HG02973 (cell line): ENCODE results near the gene ORM2.
"Not testable (repeated sequence)": the region's sequence is repeated elsewhere in the genome, so short reads cannot be mapped to it uniquely, and the experiment has no call there.

Experiments
- ATAC-seq: cut with Tn5 transposase; IDR thresholded peaks from one replicate; pipeline ENCODE4 v1.9.1; 2021; ENCODE audit warnings: moderate library complexity; ENCODE audit not compliant: unreplicated experiment

Gene ORM2

GRCh38 chr9:114329625-114330022 is at the start of gene ORM2:
TSS of gene ORM2 (plus strand) at chr9:114329869. CDS start at chr9:114329905, 36 bp downstream.
- ATAC-seq: not testable (repeated sequence)

DNA sequence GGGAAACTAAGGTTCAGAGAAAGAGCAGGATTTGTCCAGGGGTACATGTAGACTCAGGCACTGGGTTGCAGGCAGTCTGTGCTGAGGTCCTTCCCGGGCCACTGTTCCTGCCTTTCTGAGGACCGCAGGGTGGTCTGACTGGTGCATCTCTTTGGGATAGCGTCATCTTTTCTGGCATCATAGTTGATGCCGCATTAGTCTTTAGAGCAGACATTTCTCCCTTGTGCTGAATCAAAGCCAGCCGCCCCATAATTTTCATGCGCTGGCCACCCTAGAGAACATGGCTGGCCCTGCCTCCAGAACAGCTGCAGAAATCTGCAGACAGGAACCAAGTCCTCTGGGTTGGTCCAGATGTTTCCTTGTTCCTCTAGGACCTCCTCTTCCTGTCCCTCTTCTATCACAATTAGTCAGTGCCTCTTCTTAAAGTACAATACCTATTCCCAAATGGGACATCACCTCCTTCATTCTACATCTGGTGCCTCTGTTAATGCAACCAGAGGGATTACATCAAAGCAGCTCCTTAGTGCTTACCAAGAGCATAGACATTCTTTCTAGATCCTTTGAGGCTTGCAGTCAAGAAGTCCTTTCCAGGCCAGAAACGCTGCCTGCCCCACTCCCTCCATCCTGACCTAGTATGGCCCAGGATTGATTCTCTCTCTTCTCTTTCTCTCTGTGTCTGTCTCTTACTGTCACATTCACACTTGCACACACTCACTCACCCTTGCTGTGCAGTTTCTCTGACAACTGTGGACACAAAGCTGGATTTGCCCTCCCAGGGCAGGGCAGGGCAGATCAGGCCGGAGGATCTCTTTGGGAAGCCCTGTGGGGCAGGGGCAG is 48.8 kb upstream of the ORM2 start:
- ATAC-seq: no peak

GRCh38 chr9:114281473-114282103 is 48.1 kb upstream of the ORM2 start:
- ATAC-seq: no peak

DNA sequence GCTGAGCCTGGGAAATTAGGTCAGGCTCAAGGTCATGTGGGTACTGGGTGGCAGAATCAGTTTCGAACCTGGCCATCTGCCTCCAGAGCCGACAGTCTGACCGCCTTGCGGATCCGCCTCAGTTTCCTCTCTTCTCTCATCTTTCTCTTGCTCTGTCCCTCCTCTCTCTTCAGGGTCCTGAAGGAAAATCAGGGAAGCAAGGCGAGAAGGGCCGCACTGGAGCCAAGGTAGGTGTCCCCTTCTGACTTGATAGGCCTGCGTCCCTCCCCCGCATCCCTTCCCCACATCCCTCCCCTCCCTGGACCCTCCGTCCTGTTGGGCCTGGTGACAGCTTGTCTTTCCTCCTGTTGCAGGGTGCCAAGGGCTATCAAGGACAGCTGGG is 47.6 kb upstream of the ORM2 start:
- no peak for ATAC-seq

DNA sequence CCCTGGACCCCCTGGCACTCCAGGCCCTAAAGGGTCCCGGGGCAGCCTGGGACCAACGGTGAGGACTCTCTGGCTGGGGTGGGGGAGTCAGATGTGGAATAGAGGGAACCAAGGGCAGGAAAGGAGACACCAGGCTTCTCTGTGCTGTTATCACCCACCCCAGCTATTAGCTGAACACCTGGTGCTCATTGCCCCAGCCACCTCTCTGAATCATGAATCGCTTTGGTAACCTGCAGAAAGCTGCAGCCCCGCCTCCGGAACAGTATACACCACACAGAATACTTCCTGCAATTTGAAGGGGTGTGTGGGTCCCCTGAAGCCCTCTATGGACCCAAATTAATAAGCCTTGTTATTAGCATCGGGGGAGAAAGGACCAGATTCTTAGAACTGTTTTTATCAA is 47.2 kb upstream of the ORM2 start:
- ATAC-seq: no peak

DNA sequence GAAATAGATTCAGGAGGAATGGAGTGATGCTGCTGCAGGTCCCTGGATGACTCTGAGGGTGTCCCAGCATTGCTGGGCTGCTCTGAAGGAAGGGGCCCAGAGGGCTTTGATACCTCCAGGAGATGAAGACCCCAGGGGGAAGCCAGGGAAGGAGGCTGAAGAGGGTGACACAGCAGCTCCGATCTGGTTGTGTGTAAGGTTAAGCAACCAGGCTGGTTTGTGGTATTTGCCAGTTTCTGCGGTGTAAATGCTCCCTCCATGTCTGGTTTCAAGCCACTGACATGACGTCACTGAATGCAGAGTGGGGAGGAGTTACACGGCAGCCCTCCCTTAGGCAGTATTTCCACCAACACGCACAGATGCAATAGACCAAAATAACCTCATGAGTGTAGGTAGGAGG is 46.7 kb upstream of the ORM2 start:
- no peak for ATAC-seq

GRCh38 chr9:114283551-114284111 is 46.0 kb upstream of the ORM2 start:
- ATAC-seq: no peak

DNA sequence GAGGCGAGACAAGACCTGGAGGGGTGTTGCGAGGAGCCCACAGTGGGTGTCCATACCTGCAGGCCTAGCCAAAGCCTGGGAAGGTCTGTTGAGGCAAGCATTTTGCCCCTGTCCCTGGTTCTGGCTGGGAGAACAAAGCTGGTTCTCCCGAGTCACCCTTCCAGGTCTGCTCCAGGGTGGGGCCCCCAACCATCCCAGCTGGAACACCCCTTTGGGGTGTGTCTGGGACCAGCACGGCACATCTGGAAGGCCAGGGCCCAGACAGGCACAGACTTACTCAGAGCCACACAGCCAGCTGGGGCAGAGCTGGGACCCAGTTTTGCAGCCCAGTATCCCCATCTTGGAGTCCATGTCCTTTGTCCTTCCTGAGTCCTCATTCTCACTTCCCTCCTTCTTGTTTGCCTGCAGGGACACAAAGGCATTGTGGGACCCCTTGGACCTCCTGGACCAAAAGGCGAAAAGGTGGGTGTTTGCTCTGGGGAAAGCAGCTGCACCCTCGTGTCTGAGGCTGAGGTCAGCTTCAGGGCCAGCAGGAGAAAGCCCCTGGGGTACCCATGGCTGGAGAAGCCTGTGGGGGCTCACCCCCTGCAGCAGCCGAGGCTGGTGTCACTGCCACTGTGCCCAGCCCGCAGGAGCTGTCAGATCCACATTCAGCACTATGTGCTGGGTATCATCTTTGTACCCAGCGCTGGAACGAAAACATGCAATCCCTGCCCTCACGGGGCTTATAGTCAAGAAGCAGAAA is 45.2 kb upstream of the ORM2 start:
- ATAC-seq: no peak

GRCh38 chr9:114285166-114285867 is 44.4 kb upstream of the ORM2 start:
- no peak for ATAC-seq

GRCh38 chr9:114286146-114286679 is 43.5 kb upstream of the ORM2 start:
- ATAC-seq: no peak

DNA sequence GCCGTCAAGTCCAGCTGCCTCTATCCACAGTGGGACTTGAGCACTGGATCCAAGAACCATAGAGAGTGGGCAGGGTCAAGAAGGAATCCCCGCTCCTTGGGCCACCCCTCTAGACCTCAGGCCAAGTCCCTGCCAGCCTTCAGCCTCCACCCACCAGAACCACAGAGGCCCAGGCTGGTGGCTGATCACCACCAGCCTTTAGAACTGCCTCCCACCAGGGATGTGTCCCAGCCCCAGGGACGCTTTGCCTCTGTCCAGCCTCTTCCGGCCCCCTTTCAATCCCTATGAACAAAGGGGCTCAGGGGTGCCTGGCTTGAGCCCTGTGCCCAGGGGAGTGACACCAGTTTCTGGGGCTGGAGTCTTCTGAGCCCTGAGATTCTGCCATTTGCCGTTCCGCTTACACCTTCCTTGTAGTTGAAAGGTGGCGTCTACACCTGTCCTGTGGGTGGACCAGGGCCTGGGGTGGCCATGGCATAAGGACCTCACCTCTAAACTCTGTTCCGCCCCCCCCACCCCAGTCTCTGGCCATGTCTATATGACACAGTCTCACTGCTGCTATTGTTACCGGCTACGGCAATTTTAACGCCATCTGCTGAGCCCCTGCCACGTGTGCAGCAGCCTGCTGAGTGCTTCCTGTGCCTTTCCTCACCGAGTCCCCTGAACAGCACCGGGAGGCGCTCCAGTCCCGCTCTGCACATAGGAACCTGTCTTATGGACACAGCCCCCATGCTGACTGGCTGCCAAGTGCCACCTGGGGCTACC is 42.5 kb upstream of the ORM2 start:
- ATAC-seq: no peak

DNA sequence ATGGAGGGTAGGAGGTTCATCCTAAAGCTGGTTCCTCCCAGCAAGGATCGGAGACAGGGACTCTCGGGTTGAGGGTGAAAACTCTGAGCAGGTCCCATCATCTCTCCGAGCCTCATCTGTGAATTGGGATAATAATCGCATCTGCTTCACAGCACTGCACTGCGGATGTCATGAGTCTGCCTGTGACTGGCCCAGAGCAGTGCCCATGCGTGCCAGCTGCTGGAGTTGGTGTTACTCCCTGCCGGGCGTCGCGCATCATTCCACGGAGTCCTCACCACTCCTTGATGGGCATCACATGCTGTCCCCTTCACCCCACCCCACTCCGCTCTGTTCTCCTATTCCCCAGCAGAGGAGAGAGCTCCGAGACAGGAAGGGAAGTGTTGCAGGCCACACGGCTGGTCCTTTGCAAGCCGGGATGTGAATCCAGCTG is 41.9 kb upstream of the ORM2 start:
- no peak for ATAC-seq

DNA sequence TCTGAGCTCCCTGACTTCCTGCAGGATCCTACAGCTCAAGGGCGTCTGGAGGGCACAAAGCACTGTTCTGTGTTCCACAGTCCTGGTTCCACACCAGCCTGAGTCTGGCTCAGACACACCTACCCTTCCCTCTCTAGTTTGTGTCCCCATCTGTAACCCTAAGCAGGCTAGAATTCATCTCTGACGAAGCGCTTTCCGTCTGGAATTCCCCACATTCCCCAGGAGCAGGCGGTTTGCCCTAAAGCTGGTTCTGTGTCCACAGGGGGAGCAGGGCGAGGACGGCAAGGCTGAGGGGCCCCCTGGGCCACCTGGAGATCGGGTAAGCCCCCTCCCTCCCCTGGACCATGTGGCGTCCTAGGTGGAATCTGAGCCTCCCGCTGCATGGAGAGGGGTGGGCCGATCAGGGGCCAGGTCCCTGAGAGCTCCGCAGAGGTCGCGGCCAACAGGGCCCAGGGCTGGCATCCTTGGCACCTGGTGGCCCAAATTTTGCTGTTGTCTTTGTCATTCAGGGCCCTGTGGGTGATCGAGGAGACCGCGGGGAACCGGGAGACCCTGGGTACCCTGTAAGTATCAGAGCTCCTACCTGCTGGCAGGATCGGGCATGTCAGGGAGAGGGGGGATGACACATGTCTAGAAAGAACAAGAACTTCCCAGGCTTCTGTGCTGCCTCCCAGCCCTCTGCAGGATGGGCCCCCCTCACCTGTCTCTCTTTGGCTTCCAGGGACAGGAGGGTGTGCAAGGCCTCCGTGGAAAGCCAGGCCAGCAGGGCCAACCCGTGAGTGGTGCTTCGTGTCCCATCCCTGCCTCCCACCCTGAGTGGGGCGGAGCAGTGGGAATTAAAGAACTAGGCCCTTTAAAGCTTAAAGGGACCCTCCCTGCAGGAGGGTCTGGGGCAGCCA is 41.2 kb upstream of the ORM2 start:
- no peak for ATAC-seq

- no peak for ATAC-seq
These were observed 40.6 kb upstream of the ORM2 start for GRCh38 chr9:114289106-114289505.

GRCh38 chr9:114289571-114290481 is 39.8 kb upstream of the ORM2 start:
- ATAC-seq: no peak

DNA sequence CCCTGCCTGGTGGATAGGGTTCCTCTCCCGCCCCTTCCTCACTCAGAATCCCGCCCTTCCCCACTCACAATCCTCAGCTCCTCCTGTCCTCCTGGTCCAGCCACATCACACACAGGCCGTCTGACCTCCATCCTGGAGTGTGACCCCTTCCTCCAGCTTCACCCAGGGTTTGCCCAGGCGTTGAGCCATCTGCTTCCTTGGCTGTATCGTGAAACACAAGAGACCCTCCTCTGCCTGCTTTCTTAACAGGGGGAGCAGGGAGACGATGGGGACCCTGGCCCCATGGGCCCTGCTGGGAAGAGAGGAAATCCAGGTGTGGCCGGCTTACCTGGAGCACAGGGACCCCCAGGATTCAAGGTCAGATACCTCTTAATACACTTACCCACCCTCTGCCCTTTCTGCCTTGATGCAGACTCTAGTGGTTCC is 39.1 kb upstream of the ORM2 start:
- no peak for ATAC-seq

DNA sequence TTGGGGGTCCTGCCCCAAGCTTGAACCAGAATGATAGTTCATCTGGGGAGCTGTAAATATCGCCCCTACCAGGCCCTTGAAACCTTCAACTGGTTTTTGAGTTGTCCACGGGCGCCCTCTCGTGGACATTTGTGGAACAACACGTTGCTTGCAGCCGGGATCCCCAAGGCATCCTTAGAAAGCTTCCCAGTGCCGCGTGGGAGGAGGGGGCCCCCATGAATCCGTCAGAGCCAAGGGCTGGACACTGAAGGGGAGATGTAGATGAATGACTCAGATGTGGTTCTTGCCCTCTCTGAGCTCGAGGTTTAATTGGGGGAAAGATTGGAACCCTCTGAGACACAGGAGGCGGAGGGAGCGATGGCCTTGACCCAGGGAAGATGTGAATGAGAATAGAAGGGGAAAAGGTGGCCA is 38.6 kb upstream of the ORM2 start:
- ATAC-seq: no peak
